ENCODE measurements around the gene DUSP16. TPM values are rescaled to one million over a fixed set of nuclear protein-coding genes. Genes with fewer than 3 reads are reported as not detected.
"Not testable (repeated sequence)": the region's sequence is repeated elsewhere in the genome, so short reads cannot be mapped to it uniquely, and the experiment has no call there.

Gene DUSP16
- total RNA-seq, 1 donor from 2014 or later: 19.3 TPM

DNA sequence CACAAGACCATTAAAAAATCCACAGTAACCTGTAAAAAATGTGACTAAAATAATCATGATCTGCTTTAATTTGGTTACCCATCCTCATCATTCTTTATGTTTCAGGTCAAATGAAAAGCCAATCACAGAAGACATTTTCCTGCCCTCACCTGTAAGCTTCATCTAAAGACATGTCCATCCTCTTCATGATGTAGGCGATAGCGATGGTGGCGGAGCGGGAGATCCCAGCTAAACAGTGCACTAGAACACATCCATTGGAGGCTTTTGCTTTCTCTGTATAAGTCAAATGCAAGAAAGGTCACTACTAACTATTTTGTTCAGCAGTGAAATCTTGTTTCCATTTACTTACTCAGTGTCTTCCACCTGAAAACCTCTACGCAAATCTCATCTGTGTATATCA is 82.6 kb downstream of the DUSP16 start:
- TF ChIP-seq, protein P1, sequence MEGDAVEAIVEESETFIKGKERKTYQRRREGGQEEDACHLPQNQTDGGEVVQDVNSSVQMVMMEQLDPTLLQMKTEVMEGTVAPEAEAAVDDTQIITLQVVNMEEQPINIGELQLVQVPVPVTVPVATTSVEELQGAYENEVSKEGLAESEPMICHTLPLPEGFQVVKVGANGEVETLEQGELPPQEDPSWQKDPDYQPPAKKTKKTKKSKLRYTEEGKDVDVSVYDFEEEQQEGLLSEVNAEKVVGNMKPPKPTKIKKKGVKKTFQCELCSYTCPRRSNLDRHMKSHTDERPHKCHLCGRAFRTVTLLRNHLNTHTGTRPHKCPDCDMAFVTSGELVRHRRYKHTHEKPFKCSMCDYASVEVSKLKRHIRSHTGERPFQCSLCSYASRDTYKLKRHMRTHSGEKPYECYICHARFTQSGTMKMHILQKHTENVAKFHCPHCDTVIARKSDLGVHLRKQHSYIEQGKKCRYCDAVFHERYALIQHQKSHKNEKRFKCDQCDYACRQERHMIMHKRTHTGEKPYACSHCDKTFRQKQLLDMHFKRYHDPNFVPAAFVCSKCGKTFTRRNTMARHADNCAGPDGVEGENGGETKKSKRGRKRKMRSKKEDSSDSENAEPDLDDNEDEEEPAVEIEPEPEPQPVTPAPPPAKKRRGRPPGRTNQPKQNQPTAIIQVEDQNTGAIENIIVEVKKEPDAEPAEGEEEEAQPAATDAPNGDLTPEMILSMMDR (conservative IDR thresholded peaks at IDR 0.05; ENCODE audit: low read depth, low read length): no peak
- DNase-seq (ENCODE audit: low read depth): no peak
- no peak overlapping the region for H3K4me3 ChIP-seq (ENCODE audit: low read depth, low read length)

DNA sequence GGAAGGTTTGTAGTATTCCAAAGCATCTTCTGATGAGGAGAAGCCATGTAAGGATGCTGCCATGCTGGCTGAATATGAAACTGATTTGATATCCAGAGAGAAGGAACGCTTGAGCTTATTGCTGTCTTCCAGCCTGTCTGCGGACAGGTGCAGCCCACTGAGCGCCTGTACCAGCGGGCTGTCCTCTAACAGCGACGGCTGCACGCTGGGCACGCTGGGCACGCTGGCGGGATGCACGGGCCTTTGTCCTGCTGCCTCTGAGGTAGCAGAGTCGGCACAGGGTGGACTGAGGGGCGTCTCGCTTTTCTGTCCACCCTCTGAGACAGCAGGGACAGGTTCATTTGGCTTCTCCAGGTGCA is 85.2 kb downstream of the DUSP16 start:
- TF ChIP-seq, protein P1 (conservative IDR thresholded peaks at IDR 0.05; ENCODE audit: low read depth, low read length): no peak
- H3K4me3 ChIP-seq (ENCODE audit: low read depth, low read length): no peak overlapping the region
- no peak for DNase-seq (ENCODE audit: low read depth)

DNA sequence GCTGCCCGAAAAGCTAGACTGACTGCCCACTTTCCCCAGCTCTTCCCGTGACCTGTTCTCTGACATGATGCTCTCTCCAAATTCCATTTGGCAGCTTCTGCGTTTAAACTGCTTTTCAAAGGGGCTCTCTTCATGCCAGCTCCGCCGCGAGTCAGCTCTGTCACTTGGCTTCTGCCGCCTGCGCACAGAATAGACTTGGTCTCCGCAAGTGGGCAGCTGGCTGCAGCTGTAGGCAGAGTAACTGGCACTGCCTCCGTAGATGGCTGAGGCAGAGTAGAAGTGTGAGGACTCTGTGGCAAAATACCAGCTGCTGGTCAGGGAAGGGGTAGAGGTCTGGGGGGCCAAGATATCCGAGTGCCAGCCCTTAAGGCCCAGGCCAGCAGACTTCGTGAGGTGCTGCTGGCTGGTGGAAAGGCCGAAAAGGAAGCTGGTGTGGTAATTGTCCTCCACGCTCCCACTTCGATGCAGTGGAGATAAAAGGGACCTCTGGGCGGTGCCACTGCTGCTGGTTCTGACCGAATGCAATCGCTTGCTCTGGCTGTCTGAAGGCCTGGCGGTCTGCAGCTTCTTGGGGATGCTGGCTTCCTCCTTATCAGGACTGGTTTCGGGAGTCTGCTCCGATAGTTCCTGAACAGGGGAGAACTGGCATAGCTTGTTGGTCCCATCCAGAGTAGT is 85.7 kb downstream of the DUSP16 start:
- DNase-seq (ENCODE audit: low read depth): no peak
- TF ChIP-seq, protein P1 (conservative IDR thresholded peaks at IDR 0.05; ENCODE audit: low read depth, low read length): no peak
- H3K4me3 ChIP-seq (ENCODE audit: low read depth, low read length): no peak overlapping the region

DNA sequence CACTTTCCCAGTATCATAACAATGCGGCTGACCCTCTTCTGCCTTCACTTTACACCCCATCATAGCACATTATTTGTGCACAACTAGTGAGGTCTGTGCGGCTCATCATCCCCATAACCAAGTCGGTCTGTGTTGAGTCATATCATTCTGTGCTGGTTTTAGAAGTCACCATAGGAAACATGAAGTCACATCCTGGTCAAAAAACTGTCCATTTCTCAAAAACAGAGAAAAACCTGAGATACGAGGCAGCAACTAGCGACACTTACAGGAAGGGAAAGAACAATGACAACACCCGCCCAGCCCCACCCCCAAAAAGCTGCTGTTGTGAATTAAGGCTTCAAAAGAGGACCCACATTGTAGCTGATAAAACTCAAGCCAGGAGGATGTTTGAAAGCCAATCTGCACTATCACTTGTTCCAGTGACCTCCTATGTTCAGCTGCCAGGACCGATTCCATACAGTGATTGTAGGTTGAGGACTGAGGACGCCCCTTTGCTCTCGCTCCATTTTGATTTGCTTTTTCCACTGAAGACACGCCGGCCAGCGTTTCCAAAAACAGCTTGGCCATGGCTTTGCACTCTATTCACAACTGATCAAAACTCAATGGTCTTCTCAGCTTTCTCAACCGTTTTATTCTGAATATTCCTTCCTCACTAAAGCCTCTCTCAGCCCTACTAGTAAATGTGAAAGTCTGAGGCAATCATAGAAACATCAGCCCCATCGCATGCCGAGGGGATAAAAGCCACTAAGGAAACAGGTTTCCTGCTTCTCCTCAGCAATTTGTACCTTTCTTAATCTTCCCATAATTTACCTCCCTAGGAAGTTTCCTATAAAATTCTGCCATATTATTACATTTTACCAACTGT is 87.5 kb downstream of the DUSP16 start:
- DNase-seq (ENCODE audit: low read depth): no peak
- H3K4me3 ChIP-seq (ENCODE audit: low read depth, low read length): no peak overlapping the region
- TF ChIP-seq, protein P1 (conservative IDR thresholded peaks at IDR 0.05; ENCODE audit: low read depth, low read length): no peak

DNA sequence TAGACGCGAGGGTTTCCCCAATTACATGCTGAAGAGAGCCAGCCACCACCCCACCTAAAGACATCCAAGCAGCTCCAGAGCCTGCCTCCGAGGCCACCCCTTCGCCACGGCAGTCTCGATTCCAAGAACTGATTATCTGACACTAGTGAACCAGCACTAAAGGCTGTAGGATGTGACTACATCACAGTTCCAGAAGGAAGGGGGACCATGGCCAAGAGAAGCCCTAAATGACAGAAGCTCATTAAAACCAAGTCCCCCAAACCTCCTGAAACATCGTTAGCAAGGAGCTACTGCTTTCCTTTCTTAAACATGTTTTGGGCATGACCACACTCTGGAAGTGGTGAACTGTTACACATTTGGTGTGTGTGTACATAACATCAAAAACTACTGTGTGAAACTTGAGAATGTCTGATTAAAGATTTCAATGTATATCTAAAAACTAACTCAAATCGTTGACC is 88.2 kb downstream of the DUSP16 start:
- TF ChIP-seq, protein P1 (conservative IDR thresholded peaks at IDR 0.05; ENCODE audit: low read depth, low read length): no peak
- no peak for DNase-seq (ENCODE audit: low read depth)

DNA sequence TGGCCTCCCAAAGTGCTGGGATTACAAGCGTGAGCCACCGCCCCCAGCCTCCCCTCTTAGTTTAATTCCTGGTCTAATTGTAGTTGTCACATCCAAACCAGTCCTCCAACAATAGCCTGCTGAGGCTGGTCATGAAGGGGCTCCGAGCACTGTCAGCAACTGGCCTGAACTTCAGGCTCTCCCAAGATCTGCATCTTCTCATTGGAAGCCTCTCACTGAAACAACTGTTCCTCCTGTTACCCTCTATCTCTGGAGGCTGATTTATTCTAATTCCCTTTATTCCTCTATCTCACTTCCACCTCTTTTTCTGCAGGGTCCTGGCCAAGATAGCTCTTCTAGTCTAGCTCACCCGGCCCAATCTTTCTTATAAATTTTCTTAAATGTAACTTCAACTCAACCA is 89.4 kb downstream of the DUSP16 start:
- no peak for DNase-seq (ENCODE audit: low read depth)
- H3K4me3 ChIP-seq (ENCODE audit: low read depth, low read length): no peak overlapping the region
- TF ChIP-seq, protein P1 (conservative IDR thresholded peaks at IDR 0.05; ENCODE audit: low read depth, low read length): no peak

More for the DNA sequence above, 88.2 kb downstream of the DUSP16 start:
- H3K4me3 ChIP-seq (ENCODE audit: low read depth, low read length): no peak overlapping the region

DNA sequence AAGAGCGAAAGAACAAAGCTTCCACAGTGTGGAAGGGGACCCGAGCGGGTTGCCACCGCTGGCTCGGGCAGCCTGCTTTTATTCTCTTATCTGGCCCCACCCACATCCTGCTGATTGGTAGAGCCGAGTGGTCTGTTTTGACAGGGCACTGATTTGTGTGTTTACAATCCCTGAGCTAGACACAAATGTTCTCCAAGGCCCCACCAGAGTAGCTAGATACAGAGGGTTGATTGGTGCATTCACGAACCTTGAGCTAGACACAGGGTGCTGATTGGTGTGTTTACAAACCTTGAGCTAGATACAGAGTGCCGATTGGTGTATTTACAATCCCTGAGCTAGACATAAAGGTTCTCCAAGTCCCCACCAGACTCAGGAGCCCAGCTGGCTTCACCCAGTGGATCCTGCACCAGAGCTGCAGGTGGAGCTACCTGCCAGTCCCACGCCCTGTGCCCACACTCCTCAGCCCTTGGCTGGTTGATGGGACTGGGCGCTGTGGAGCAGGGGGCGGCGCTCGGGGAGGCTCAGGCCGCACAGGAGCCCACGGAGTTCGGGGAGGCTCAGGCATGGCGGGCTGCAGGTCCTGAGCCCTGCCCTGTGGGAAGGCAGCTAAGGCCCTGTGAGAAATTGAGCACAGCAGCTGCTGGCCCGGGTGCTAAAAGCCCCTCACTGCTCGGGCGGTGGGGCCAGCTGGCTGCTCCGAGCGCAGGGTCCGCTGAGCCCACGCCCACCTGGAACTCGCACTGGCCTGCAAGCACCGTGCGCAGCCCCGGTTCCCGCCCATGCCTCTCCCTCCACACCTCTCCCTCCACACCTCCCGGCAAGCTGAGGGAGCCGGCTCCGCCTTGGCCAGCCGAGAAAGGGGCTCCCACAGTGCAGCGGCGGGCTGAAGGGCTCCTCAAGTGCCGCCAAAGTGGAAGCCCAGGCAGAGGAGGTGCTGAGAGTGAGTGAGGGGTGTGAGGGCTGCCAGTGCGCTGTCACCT is 90.4 kb downstream of the DUSP16 start:
- not testable (repeated sequence) for H3K4me3 ChIP-seq (ENCODE audit: low read depth, low read length); DNase-seq (ENCODE audit: low read depth)

Measured in epithelial cell of proximal tubule (primary cell).